ENCODE data around the gene CST4.
"Not testable (repeated sequence)": the region's sequence is repeated elsewhere in the genome, so short reads cannot be mapped to it uniquely, and the experiment has no call there.

Gene CST4

GRCh38 chr20:23641936-23642751 lies 46.7 kb downstream of the CST4 start:
- DNase-seq (ENCODE audit: low spot score): peak; percentile 42

- DNase-seq (ENCODE audit: low spot score): no peak
These were observed 47.9 kb downstream of the CST4 start for GRCh38 chr20:23640671-23641667.

GRCh38 chr20:23640018-23640601 lies 48.7 kb downstream of the CST4 start:
- DNase-seq (ENCODE audit: low spot score): no peak

GRCh38 chr20:23639490-23639958 lies 49.3 kb downstream of the CST4 start:
- no peak for DNase-seq (ENCODE audit: low spot score)

GRCh38 chr20:23638309-23638708 lies 50.5 kb downstream of the CST4 start:
- no peak for DNase-seq (ENCODE audit: low spot score)

GRCh38 chr20:23637282-23638221 lies 51.3 kb downstream of the CST4 start, which contains the start of gene CST3:
CST3 (minus strand) TSS chr20:23637955; CDS start chr20:23637862, 93 bp downstream.
- peak; percentile 80 for DNase-seq (ENCODE audit: low spot score)

- DNase-seq (ENCODE audit: low spot score): no peak
These were observed 51.9 kb downstream of the CST4 start for GRCh38 chr20:23636908-23637281.

GRCh38 chr20:23636182-23636907 lies 52.5 kb downstream of the CST4 start:
- no peak for DNase-seq (ENCODE audit: low spot score)

GRCh38 chr20:23635768-23636090 lies 53.1 kb downstream of the CST4 start:
- not testable (repeated sequence) for DNase-seq (ENCODE audit: low spot score)

Small RNA genes within 50 kb of the gene (small RNA-seq; reads per million reads assigned to genes)
- 0 reads per million in 2 experiments for gene CST2P1
